HepG2 (cell line): Measurements from ENCODE around the gene ZNF138. TPM values are rescaled to one million over a fixed set of nuclear protein-coding genes. Genes with fewer than 3 reads are reported as not detected.

Experiments used
- ATAC-seq: fragments of 200-7000 bp; cut with Tn5 transposase; 3 replicates; pipeline ENCODE4 v1.9.1; 2020; ENCODE audit warnings: mild to moderate bottlenecking, moderate library complexity
- BruUV-seq: library from RNA; stranded (reverse); fragments of 400-500 nt; replicated peaks from 2 replicates; lab custom pipeline; 2021; lab: Mats Ljungman, UMichigan
- CTCF ChIA-PET: fragments of 300-600 bp; formaldehyde crosslinking; extraction: SDS; loops from one replicate; lab custom pipeline; 2021; ENCODE audit warnings: low total read pairs, inconsistent platforms, low intra/inter-chr PET ratio; lab: Yijun Ruan, JAX
- POLR2A ChIA-PET: fragments of 350-600 bp; sonication (Branson Sonifier 250); formaldehyde crosslinking; loops from one replicate; lab custom pipeline; 2020; ENCODE audit warnings: antibody characterized with exemption, inconsistent platforms; lab: Yijun Ruan, JAX
- DNase-seq: peaks from one replicate; pipeline ENCODE4 v3.0.0-alpha.2; 2015; ENCODE audit warnings: low spot score
- FAIRE-seq: peaks from 3 replicates; lab custom pipeline; 2011; peaks lifted over from hg19 to GRCh38; lab: Jason Lieb, UNC
- H2AFZ ChIP-seq: one replicate; pipeline ENCODE4 v1.6.1; 2011; ENCODE audit warnings: low read length, inconsistent platforms
- H3K27ac ChIP-seq: fragments of 300-600 bp; 3 replicates; pipeline ENCODE4 v1.8.0; 2011; ENCODE audit warnings: mixed run types, mild to moderate bottlenecking, mixed read lengths, low read length, inconsistent platforms; ENCODE audit not compliant: insufficient read depth; ENCODE audit errors: extremely low read length
- H3K27me3 ChIP-seq, 2 experiments: fragments of 200-600 bp in 1 of 2; 2 replicates in 1 of 2; 3 replicates in 1 of 2; pipeline versions ENCODE4 v1.6.0 to v1.8.0; 2011; ENCODE audit warnings: low read length in 2 of 2, mild to moderate bottlenecking in 2 of 2, moderate library complexity in 2 of 2, inconsistent platforms in 1 of 2; ENCODE audit not compliant: insufficient read depth in 2 of 2, control insufficient read depth in 1 of 2
- H3K36me3 ChIP-seq, 2 experiments: fragments of 200-600 bp in 1 of 2; replicated peaks in 1 of 2; 2 replicates in 1 of 2; 3 replicates in 1 of 2; pipeline versions ENCODE4 v1.5.1 to v1.8.0; 2011; ENCODE audit warnings: low read length in 2 of 2, inconsistent platforms in 1 of 2; ENCODE audit not compliant: insufficient read depth in 2 of 2, control insufficient read depth in 1 of 2
- H3K4me1 ChIP-seq: 2 replicates; pipeline ENCODE4 v1.5.1; 2012; ENCODE audit warnings: low read length, inconsistent platforms; ENCODE audit not compliant: insufficient read depth
- H3K4me2 ChIP-seq: 2 replicates; pipeline ENCODE4 v1.6.0; 2011; ENCODE audit warnings: low read depth, low read length, inconsistent platforms
- H3K4me3 ChIP-seq, 3 experiments: fragments of 200-600 bp in 1 of 3; sonication (generic), shearing (Covaris generic) in 1 of 3; replicated peaks in 1 of 3; 2 replicates each; pipeline ENCODE4 v1.5.1; 2011 to 2016; ENCODE audit warnings: low read length in 3 of 3, inconsistent platforms in 2 of 3, low read depth in 2 of 3, mild to moderate bottlenecking in 2 of 3, control low read depth in 1 of 3, mixed read lengths in 1 of 3; ENCODE audit not compliant: insufficient read depth in 1 of 3
- H3K79me2 ChIP-seq: one replicate; pipeline ENCODE4 v1.6.1; 2011; ENCODE audit warnings: low read length, inconsistent platforms; ENCODE audit not compliant: insufficient read depth
- H3K9ac ChIP-seq: 2 replicates; pipeline ENCODE4 v1.6.0; 2011; ENCODE audit warnings: mild to moderate bottlenecking, low read depth, low read length, inconsistent platforms; ENCODE audit not compliant: insufficient read depth
- H3K9me3 ChIP-seq: 2 replicates; pipeline ENCODE4 v1.5.1; 2012; ENCODE audit warnings: mild to moderate bottlenecking, low read length
- H4K20me1 ChIP-seq: 2 replicates; pipeline ENCODE4 v1.6.0; 2011; ENCODE audit warnings: inconsistent platforms, mild to moderate bottlenecking, low read length, moderate library complexity; ENCODE audit not compliant: insufficient read depth
- ASH2L ChIP-seq: fragments of 300-600, 200-600 bp; sonication (generic); IDR thresholded peaks from 2 replicates; pipeline ENCODE4 v1.7.0; 2017; ENCODE audit warnings: low read depth, mild to moderate bottlenecking, moderate library complexity, mixed read lengths, low read length; ENCODE audit not compliant: insufficient read length
- CREM ChIP-seq, 2 experiments: sonication (generic) in 1 of 2; formaldehyde crosslinking in 1 of 2; IDR thresholded peaks; 2 replicates each; pipeline versions ENCODE4 v1.4.0 to v1.6.1; 2016 to 2020; ENCODE audit warnings: antibody characterized with exemption in 1 of 2, mild to moderate bottlenecking in 1 of 2, missing genetic modification reagents in 1 of 2
- HHEX ChIP-seq: IDR thresholded peaks from 2 replicates; pipeline ENCODE4 v1.6.1; 2016; ENCODE audit warnings: control low read depth
- NONO ChIP-seq, 2 experiments: fragments of 450-650 bp in 1 of 2; sonication (generic) in 1 of 2; formaldehyde crosslinking in 1 of 2; IDR thresholded peaks in 1 of 2; conservative IDR thresholded peaks in 1 of 2; 2 replicates each; pipeline versions ENCODE4 v1.6.1 to v1.8.0; 2017 to 2022; ENCODE audit warnings: mild to moderate bottlenecking in 1 of 2, missing genetic modification reagents in 1 of 2, moderate library complexity in 1 of 2
- PAF1 ChIP-seq: IDR thresholded peaks from 2 replicates; pipeline ENCODE4 v1.6.1; 2016; ENCODE audit warnings: missing genetic modification reagents, missing compliant biosample characterization
- ZHX1 ChIP-seq: sonication (generic); formaldehyde crosslinking; IDR thresholded peaks from 2 replicates; pipeline ENCODE4 v1.8.1; 2022; ENCODE audit warnings: low read depth, mild to moderate bottlenecking, missing genetic modification reagents
- ZNF337 ChIP-seq: sonication (generic); formaldehyde crosslinking; IDR thresholded peaks from 2 replicates; pipeline ENCODE4 v1.5.1; 2020; ENCODE audit warnings: missing genetic modification reagents, low read depth, mild to moderate bottlenecking, borderline replicate concordance
- ZNF660 ChIP-seq: sonication (generic); formaldehyde crosslinking; IDR thresholded peaks from 2 replicates; pipeline ENCODE4 v1.5.1; 2020; ENCODE audit warnings: mild to moderate bottlenecking, low read depth, missing genetic modification reagents, borderline replicate concordance
- ZNF816 ChIP-seq: sonication (generic); formaldehyde crosslinking; IDR thresholded peaks from 2 replicates; pipeline ENCODE4 v1.8.0; 2022; ENCODE audit warnings: missing genetic modification reagents, mild to moderate bottlenecking, borderline replicate concordance
- WGBS: methylation state at CpG from one replicate; pipeline ENCODE4 v1.1.6; 2017; ENCODE audit warnings: low lambda C conversion rate; 5-methylcytosine and 5-hydroxymethylcytosine counted together
- in situ Hi-C: cut with HindIII; loops from 2 replicates; pipeline ENCODE4 v1.10.0; 2017; ENCODE audit warnings: low pct_unique_long_range_greater_than_20kb; ENCODE audit not compliant: extremely low pct_ligation_motif_present
- intact Hi-C: fragments of 100-400 bp; cut with micrococcal nuclease; formaldehyde crosslinking; loops from one replicate; pipeline ENCODE4 v1.10.0; 2022; ENCODE audit not compliant: unreplicated experiment
- polyA plus RNA-seq, 8 experiments: library from polyadenylated mRNA; depleted of rRNA in 3 of 8; stranded (reverse) in 7 of 8; unstranded in 1 of 8; fragments of >200 nt; fragmentation: Illumina TruSeq in 4 of 8; extraction: Trizol in 4 of 8; gene quantifications; 2 replicates each; pipeline versions ENCODE4 v1.2.1 to v1.2.3, GENCODE V29; 2011 to 2016; ENCODE audit warnings: low read depth in 4 of 8, missing spikeins in 1 of 8, mixed read lengths in 1 of 8; ENCODE audit not compliant: insufficient read depth in 1 of 8
- total RNA-seq, 5 experiments: library from RNA; depleted of rRNA; stranded (reverse); fragments of >200 nt; fragmentation: Illumina TruSeq; extraction: Trizol; gene quantifications; 2 replicates each; pipeline ENCODE4 v1.2.3, GENCODE V29; 2016; ENCODE audit warnings: low read depth in 1 of 5
- TF ChIP-seq, protein P1 (sequence below): sonication (generic); formaldehyde crosslinking; IDR thresholded peaks from 2 replicates; pipeline ENCODE4 v1.4.0; 2020; ENCODE audit warnings: missing genetic modification reagents
- TF ChIP-seq, protein P2 (sequence below): IDR thresholded peaks from 2 replicates; pipeline ENCODE4 v1.6.1; 2018; ENCODE audit warnings: missing genetic modification reagents
- TF ChIP-seq, protein P3 (sequence below): sonication (generic); IDR thresholded peaks from 2 replicates; pipeline ENCODE4 v1.6.1; 2016; ENCODE audit warnings: low read depth, borderline replicate concordance

ZNF138 gene
- total and polyA plus RNA-seq, 2 of the 13 experiments (the other 11 are each of a cell fraction or from before 2014, with no cell fraction given) = 2.7 to 5.8 TPM

- ChIA-PET POLR2A (no interaction called here), CTCF (no interaction called here)
- no TSS peak for BruUV-seq
- H3K36me3 ChIP-seq = no peaks in the 10 kb centered on the region
- no peak overlapping the region for H3K27ac ChIP-seq
- H3K4me1 ChIP-seq = no peaks in the 10 kb centered on the region
- no peaks in the 10 kb centered on the region for H4K20me1 ChIP-seq
- TF ChIP-seq HHEX = no peak
- TF ChIP-seq ZNF816 (CRISPR knock-in tag) = no peak
- no peak for TF ChIP-seq ZNF660 (CRISPR knock-in tag)
- TF ChIP-seq ASH2L = no peak
- TF ChIP-seq, protein P1, sequence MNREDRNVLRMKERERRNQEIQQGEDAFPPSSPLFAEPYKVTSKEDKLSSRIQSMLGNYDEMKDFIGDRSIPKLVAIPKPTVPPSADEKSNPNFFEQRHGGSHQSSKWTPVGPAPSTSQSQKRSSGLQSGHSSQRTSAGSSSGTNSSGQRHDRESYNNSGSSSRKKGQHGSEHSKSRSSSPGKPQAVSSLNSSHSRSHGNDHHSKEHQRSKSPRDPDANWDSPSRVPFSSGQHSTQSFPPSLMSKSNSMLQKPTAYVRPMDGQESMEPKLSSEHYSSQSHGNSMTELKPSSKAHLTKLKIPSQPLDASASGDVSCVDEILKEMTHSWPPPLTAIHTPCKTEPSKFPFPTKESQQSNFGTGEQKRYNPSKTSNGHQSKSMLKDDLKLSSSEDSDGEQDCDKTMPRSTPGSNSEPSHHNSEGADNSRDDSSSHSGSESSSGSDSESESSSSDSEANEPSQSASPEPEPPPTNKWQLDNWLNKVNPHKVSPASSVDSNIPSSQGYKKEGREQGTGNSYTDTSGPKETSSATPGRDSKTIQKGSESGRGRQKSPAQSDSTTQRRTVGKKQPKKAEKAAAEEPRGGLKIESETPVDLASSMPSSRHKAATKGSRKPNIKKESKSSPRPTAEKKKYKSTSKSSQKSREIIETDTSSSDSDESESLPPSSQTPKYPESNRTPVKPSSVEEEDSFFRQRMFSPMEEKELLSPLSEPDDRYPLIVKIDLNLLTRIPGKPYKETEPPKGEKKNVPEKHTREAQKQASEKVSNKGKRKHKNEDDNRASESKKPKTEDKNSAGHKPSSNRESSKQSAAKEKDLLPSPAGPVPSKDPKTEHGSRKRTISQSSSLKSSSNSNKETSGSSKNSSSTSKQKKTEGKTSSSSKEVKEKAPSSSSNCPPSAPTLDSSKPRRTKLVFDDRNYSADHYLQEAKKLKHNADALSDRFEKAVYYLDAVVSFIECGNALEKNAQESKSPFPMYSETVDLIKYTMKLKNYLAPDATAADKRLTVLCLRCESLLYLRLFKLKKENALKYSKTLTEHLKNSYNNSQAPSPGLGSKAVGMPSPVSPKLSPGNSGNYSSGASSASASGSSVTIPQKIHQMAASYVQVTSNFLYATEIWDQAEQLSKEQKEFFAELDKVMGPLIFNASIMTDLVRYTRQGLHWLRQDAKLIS (CRISPR knock-in tag) = no peak
- TF ChIP-seq CREM (IDR thresholded peaks at IDR 0.05) = no peak
- no peak for TF ChIP-seq CREM (CRISPR knock-in tag; IDR thresholded peaks at IDR 0.05)
- TF ChIP-seq ZNF337 = no peak
- TF ChIP-seq, protein P2, sequence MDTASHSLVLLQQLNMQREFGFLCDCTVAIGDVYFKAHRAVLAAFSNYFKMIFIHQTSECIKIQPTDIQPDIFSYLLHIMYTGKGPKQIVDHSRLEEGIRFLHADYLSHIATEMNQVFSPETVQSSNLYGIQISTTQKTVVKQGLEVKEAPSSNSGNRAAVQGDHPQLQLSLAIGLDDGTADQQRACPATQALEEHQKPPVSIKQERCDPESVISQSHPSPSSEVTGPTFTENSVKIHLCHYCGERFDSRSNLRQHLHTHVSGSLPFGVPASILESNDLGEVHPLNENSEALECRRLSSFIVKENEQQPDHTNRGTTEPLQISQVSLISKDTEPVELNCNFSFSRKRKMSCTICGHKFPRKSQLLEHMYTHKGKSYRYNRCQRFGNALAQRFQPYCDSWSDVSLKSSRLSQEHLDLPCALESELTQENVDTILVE (CRISPR knock-in tag) = no peak
- TF ChIP-seq NONO (IDR thresholded peaks at IDR 0.05) = no peak
- no peak for TF ChIP-seq NONO (CRISPR knock-in tag; conservative IDR thresholded peaks at IDR 0.05)
- no peak for TF ChIP-seq PAF1 (CRISPR knock-in tag)
- no peak for TF ChIP-seq ZHX1 (CRISPR knock-in tag)
- TF ChIP-seq, protein P3, sequence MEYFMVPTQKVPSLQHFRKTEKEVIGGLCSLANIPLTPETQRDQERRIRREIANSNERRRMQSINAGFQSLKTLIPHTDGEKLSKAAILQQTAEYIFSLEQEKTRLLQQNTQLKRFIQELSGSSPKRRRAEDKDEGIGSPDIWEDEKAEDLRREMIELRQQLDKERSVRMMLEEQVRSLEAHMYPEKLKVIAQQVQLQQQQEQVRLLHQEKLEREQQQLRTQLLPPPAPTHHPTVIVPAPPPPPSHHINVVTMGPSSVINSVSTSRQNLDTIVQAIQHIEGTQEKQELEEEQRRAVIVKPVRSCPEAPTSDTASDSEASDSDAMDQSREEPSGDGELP = no peak
- in situ Hi-C loops (no loop called here), intact Hi-C loops (no loop called here)
- FAIRE-seq = no peak
- H2AFZ ChIP-seq = no peak overlapping the region
- no peak overlapping the region for H3K4me2 ChIP-seq
- no peaks in the 10 kb centered on the region for H3K27me3 ChIP-seq
- 98% methylated on average over 4 of the region's 4 CpGs for WGBS
- no peak for DNase-seq
- no peak overlapping the region for H3K4me3 ChIP-seq
- H3K9ac ChIP-seq = no peak overlapping the region
- no peak for ATAC-seq
- no peaks in the 10 kb centered on the region for H3K9me3 ChIP-seq
- no peaks in the 10 kb centered on the region for H3K79me2 ChIP-seq
Measured at GRCh38 chr7:64832136-64832535, 37.9 kb downstream of the ZNF138 start.
